HCT116 (cell line): Measurements from ENCODE around the gene ABCC2.
A peak's percentile ranks its signal among the peaks of the same experiment; 100 is the strongest.

Experiments
- MAX ChIP-seq: IDR thresholded peaks from 2 replicates; pipeline ENCODE4 v1.6.1; 2012
- POLR2A ChIP-seq: IDR thresholded peaks from 2 replicates; pipeline ENCODE4 v1.7.0; 2011; ENCODE audit warnings: borderline replicate concordance; ENCODE audit not compliant: insufficient read depth, insufficient read length; ENCODE audit errors: extremely low read depth
- POLR2AphosphoS5 ChIP-seq: IDR thresholded peaks from 2 replicates; pipeline ENCODE4 v1.6.1; 2011; ENCODE audit warnings: mild to moderate bottlenecking, low read depth, low read length, moderate library complexity
- RAD21 ChIP-seq: IDR thresholded peaks from 2 replicates; pipeline ENCODE4 v1.6.1; 2012; ENCODE audit warnings: low read depth, mild to moderate bottlenecking
- SIN3A ChIP-seq: IDR thresholded peaks from 2 replicates; pipeline ENCODE4 v1.6.1; 2012; ENCODE audit warnings: low read depth
- SP1 ChIP-seq: IDR thresholded peaks from 2 replicates; pipeline ENCODE4 v1.6.1; 2012; ENCODE audit warnings: low read depth
- SRF ChIP-seq: IDR thresholded peaks from 2 replicates; pipeline ENCODE4 v1.6.1; 2012; ENCODE audit warnings: low read depth
- YY1 ChIP-seq: IDR thresholded peaks from 2 replicates; pipeline ENCODE4 v1.6.1; 2011; ENCODE audit warnings: low read length, low read depth, moderate library complexity, mild to moderate bottlenecking; ENCODE audit not compliant: insufficient replicate concordance; ENCODE audit errors: extremely low read depth
- ZFX ChIP-seq: fragments of 450-650 bp; IDR thresholded peaks from 2 replicates; pipeline ENCODE4 v1.6.1; 2017
- ZNF274 ChIP-seq: fragments of 200-500 bp; sonication (Bioruptor generic); IDR thresholded peaks from 2 replicates; pipeline ENCODE4 v1.6.1; 2014; ENCODE audit warnings: mild to moderate bottlenecking, low read depth, low read length, inconsistent platforms
- TF ChIP-seq, protein P1 (sequence below), 3 experiments: fragments of 200-600 bp in 1 of 3; sonication (generic) in 1 of 3; IDR thresholded peaks in 2 of 3; conservative IDR thresholded peaks in 1 of 3; 2 replicates each; pipeline ENCODE4 v1.5.1; 2012 to 2017; ENCODE audit warnings: low read depth in 2 of 3, low read length in 2 of 3, antibody characterized with exemption in 1 of 3, borderline replicate concordance in 1 of 3, control low read depth in 1 of 3, mild to moderate bottlenecking in 1 of 3, mixed read lengths in 1 of 3, mixed run types in 1 of 3, moderate library complexity in 1 of 3; ENCODE audit not compliant: insufficient read depth in 1 of 3
- TF ChIP-seq, protein P2 (sequence below): IDR thresholded peaks from 2 replicates; pipeline ENCODE4 v1.6.1; 2011; ENCODE audit warnings: mild to moderate bottlenecking, low read length, moderate library complexity; ENCODE audit not compliant: insufficient replicate concordance; ENCODE audit errors: extremely low read depth

- TF ChIP-seq, protein P1, sequence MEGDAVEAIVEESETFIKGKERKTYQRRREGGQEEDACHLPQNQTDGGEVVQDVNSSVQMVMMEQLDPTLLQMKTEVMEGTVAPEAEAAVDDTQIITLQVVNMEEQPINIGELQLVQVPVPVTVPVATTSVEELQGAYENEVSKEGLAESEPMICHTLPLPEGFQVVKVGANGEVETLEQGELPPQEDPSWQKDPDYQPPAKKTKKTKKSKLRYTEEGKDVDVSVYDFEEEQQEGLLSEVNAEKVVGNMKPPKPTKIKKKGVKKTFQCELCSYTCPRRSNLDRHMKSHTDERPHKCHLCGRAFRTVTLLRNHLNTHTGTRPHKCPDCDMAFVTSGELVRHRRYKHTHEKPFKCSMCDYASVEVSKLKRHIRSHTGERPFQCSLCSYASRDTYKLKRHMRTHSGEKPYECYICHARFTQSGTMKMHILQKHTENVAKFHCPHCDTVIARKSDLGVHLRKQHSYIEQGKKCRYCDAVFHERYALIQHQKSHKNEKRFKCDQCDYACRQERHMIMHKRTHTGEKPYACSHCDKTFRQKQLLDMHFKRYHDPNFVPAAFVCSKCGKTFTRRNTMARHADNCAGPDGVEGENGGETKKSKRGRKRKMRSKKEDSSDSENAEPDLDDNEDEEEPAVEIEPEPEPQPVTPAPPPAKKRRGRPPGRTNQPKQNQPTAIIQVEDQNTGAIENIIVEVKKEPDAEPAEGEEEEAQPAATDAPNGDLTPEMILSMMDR (IDR thresholded peaks at IDR 0.05 in 2 of 3, conservative IDR thresholded peaks at IDR 0.05 in 1 of 3; ENCODE audit: borderline replicate concordance in 1 of 3, insufficient read depth in 1 of 3, low read depth in 2 of 3, low read length in 2 of 3), result peak; percentile 95 to 100 (median 97)
- TF ChIP-seq RAD21 (peak; percentile 99), POLR2A (no peak), POLR2AphosphoS5 (no peak), SP1 (no peak), SIN3A (no peak), SRF (no peak), ZFX (no peak), YY1 (peak; percentile 64), MAX (no peak), ZNF274 (no peak)
- TF ChIP-seq, protein P2, sequence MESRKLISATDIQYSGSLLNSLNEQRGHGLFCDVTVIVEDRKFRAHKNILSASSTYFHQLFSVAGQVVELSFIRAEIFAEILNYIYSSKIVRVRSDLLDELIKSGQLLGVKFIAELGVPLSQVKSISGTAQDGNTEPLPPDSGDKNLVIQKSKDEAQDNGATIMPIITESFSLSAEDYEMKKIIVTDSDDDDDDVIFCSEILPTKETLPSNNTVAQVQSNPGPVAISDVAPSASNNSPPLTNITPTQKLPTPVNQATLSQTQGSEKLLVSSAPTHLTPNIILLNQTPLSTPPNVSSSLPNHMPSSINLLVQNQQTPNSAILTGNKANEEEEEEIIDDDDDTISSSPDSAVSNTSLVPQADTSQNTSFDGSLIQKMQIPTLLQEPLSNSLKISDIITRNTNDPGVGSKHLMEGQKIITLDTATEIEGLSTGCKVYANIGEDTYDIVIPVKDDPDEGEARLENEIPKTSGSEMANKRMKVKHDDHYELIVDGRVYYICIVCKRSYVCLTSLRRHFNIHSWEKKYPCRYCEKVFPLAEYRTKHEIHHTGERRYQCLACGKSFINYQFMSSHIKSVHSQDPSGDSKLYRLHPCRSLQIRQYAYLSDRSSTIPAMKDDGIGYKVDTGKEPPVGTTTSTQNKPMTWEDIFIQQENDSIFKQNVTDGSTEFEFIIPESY, result no peak
Observed at GRCh38 chr10:99845837-99846382, 63.5 kb downstream of the ABCC2 start.
